Activated T-helper 1 cell treated with anti-CD3 and anti-CD28 coated beads, Interleukin-2, amount 50 U/mL, for 16 hours (primary cell): ENCODE results near the gene MGAT5B.
"Not testable (repeated sequence)": the region's sequence is repeated elsewhere in the genome, so short reads cannot be mapped to it uniquely, and the experiment has no call there.

Experiments used
- DNase-seq, 2 donors: peaks; one replicate each; pipeline ENCODE4 v3.0.0-alpha.2; 2020; ENCODE audit warnings: low read depth in 1 of 2, low spot score in 1 of 2

The MGAT5B gene

DNA sequence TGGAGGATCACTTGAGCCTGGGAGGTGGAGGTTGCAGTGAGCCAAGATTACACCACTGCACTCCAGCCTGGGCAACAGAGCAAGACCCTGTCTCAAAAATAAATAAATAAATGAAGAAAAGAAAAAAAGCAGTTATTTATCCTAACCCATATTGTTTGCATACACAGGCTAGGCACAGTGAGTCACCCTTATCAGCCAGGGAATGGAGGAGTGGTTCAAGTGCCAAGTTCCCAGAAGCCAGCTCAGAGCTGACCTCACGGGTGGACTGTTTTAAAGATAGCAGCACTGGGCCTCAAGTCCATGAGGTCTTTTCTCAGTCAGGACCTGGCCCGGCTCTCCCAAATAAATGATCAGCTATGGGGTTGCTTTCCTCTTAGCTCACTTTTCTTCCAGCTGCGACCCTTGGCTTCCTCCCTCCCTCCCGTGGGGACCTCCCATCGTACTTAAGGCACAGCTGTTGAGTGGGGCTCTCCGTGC, 22.6 kb upstream of the MGAT5B start:
- no peak for DNase-seq

DNA sequence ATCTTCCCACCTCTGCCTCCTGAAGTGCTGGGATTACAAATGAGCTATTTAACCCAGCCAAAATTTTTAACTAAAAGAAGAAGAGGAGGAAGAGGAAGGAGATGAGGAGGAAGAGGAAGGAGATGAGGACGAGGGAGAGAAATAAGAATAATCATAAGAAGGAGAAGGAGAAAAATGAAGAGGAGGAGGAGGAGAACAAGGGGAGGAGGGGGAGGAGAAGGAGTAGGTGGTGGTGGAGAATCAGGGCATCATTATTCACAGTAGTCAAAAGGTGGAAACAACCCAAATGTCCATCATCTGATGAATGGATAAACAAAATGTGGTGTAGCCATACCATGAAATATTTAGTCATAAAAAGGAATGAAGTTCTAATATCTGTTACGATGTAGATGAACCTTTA, 21.2 kb upstream of the MGAT5B start:
- DNase-seq: no peak

DNA sequence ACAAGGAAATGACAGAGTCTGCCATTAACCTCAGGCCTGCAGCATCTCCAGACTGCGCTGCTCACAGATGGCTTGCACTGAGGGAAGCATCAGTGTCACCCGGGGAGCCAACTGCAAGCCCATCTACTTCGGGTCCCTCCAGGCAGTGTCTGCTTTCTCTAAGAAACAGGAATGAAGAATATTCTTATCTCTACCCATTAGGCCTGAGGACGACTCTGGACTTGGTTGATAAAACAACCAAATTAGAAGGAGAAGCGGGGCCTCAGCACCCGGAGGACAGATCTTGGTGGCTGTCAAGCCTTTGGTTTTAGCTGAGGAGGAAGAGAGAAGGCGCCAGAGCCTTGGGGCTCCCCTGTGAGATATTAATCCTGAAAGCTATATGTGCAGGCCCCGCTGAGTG, 19.5 kb upstream of the MGAT5B start:
- no peak for DNase-seq

DNA sequence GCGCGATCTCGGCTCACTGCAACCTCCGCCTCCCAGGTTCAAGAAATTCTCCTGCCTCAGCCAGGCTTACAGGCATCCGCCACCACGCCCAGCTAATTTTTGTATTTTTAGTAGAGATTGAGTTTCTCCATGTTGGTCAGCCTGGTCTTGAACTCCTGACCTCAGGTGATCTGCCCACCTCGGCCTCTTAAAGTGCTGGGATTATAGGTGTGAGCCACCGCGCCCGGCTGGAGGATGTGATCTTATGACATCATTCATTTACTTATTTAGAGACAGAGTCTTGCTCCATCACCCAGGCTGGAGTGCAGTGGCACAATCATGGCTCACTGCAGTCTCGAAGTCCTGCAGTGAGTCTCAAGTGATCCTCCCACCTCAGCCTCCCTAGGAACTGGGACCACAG, 19.0 kb upstream of the MGAT5B start:
- DNase-seq: not testable (repeated sequence)

DNA sequence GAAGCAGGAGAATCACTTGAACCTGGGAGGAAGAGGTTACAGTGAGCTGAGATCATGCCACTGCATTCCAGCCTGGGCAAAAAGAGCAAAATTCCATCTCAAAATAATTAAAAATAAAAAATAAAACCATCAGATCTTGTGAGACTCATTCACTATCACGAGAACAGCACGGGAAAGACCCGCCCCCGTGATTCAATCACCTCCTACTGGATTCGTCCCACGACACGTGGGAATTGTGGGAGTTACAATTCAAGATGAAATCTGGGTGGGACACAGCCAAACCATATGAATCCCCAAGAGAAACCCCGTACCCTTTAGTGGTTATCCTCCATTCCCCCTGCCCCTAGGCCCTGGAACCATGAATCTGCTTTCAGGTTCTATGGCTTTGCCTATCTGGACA, 15.4 kb upstream of the MGAT5B start:
- no peak for DNase-seq

DNA sequence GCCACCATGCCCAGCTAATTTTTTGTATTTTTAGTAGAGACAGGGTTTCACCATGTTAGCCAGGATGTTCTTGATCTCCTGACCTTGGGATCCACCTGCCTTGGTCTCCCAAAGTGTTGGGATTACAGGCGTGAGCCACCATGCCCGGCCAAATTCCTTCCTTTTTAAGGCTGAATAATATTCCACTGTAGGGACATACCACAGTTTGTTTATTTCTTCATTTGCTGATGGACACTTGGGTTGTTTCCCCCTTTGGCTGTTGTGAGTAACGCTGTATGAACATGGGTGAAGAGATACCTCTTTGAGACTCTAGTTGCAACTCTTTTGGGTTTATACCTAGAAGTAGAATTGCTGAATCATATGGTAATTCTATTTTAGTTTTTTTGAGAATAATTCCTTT, 13.1 kb upstream of the MGAT5B start:
- DNase-seq: no peak

DNA sequence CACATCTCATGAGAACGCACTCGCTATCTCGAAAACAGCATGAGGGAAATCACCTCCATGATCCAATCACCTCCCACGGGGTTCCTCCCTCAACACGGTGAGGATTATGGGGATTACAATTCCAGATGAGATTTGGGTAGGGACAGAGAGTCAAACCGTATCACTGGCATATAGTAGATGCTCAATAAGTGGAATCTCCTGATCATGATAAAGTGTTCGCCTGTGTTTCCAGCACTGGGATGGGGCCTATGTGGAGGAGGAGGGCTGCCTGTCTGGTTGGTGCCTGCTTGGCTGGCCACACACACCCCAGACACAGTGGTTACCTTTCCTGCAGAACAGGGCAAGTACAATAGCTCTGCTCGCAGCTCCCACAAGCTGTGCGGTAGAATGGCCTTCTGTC, 6.1 kb upstream of the MGAT5B start:
- DNase-seq: no peak

DNA sequence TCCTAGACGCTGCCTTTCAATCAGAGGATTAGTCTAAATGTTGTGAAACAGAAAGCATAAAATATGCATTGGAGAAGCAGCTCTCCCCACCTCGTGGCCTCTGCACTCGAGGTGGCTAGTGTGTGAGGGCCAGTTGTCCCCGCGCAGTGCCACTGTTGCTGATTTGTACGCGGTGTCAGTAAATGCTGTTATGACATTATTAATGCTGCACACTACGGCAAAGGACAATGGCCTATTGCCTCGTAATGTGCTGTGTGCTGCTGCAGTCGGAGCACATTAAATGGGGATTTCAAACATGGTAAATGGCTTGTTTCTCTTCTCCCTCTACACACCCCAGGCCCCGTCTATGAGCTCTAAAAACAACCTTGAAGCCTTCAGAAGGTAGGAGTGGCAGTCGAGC, 5.7 kb upstream of the MGAT5B start:
- no peak for DNase-seq

DNA sequence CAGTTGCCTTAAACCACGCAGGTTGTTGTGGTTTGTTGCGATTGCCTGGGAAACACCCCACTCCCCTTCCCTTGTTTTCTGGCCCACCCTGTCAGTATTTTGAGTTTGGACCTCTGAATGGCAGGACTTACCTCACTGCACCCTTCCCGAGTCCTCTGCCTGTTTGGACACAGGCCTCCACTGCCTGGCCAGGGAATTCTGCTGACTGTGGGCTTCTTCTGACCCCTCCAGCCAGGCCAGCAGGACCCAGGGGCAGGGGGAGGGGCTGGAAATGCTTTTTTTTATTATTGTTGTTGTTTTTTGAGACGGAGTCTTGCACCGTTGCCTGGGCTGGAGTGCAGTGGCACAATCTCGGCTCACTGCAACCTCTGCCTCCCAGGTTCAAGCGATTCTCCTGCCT, 4.2 kb upstream of the MGAT5B start:
- DNase-seq: no peak

DNA sequence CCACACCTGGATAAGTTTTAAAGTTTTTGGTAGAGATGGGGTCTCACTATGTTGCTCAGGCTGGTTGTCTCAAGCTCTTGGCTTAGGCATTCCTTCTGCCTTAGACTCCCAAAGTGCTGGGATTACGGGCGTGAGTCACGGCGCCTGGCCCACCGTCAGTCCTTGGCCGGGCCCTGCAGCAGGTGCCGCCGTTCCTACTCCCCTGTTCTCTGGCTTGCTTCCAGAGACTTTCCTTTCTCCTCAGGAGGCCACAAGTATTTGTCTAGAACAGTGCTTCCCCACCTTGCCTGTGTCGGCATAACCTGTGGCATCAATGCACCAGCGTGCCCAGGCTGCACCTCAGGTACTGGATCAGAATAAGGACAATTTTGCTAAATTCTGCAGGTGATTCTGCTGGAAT, 3.0 kb upstream of the MGAT5B start:
- no peak for DNase-seq

DNA sequence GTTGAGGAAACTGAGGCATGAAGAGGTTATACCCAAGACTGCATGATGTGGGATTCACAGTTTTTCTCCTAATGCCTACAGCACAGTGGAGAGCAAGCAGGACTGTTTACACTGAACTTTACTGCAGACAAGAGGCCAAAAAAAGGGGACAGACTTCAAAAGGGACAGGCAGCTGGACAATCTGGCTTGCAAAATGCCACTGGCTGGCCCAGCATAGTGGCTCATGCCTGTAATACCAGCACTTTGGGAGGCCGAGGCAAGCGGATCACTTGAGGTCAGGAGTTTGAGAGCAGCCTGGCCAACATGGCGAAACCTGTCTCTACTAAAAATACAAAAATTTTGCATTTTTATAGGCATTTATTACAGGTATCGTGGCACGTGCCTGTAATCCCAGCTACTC, 2.0 kb upstream of the MGAT5B start:
- DNase-seq: no peak

DNA sequence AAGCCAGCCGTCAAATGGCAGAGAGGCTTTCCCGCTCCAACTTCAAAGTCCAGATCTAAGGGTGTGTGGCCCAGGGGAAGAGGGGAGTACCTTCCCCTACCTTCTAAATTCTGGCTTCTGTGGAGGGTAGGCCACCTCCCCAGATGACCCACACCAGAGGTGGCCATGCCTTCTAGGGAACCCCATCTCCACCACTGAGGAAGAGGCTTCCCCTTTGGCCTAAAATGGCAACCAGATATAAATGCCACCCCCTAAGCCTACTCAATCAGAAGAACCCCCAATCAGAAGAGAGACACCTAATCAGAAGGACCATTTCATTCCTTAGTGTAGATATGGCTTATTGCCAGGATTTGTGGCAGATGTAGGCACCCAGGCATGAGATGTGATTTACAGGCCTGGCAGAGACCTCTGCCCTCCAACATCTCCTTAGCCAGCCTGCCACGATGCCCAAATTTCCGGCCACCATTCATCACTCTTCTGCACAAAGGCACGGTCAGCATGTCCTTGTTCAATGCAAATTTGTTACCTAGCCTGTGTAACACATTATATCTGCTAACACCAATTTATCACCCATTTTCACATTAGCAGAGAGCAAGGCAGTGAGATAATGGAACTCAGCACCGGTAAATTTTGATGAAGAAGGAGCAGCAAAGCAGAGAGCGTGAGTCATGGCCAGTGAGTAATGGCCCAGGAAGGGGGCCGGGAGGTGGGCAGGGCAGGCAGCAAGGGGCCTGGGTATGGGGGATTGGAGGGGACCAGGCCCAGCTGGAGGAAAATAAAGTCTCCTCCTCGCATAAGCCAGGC, 1.2 kb upstream of the MGAT5B start:
- DNase-seq: no peak

DNA sequence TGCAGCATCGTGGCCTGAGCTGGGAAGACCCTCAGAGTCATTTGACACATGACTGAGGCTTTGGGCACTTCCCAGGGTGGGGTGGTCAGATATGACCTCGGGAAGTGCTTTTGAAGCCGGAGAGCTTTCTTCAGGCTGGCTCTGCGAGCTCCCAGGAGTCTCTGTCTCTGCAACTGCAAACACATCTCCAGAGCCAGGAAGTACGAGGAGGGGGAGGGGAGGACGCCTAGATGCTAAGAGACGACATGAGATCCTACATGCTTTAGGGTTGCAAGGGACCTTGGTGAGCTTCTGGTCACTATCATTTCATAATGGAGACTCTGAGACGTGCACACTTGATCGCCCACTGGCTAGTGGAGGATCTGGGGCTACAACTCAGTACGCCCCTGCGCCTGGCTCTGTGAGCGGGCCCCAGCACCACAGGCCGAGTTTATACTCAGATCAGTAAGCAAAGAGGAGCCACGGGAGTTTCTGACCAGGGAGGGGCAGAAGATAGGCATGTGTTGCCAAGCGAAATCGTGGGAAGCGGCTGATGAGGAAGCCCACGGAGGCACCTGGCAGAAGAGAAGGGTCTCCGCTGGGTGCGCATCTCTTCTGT, 527 bp upstream of the MGAT5B start:
- no peak for DNase-seq

DNA sequence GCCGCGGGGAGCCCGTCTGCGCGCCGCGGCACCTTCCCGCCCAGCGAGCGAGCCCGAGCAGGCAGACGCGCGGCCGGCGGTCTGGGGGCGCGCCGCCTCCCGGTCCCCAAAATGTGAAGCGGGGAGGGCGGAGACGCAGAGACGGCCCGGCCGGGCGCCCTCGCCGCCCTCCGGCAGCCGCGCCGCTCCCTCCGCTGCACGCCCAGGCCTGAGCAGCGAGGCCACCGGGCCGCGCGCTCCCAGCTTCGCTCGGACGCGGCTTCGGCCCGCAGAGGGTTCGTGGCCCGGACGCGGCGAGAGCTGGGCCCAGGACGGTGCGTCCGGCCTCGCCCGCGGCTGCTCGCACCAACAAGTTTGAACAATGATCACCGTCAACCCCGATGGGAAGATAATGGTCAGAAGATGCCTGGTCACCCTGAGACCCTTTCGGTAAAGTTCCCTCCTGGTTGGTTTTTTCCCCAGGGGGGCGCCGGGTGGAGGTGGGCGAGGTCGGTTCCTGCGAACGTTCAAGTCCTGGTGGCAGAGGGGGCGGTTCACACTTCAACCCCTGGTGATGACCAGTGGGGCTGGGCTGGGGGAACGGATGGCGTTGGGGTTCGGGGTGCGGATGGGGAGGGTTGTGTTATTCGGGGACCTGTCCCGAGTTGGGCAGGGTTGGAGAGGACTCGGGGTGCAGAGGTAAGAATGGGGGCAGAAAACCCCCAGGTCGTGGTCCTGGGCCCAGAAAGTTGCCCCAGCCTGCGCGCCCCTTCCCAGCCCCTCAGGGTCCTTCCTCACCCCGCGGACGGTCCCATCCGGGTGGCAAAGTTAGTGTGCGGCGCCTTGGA, 678 bp downstream of the MGAT5B start:
- no peak for DNase-seq

DNA sequence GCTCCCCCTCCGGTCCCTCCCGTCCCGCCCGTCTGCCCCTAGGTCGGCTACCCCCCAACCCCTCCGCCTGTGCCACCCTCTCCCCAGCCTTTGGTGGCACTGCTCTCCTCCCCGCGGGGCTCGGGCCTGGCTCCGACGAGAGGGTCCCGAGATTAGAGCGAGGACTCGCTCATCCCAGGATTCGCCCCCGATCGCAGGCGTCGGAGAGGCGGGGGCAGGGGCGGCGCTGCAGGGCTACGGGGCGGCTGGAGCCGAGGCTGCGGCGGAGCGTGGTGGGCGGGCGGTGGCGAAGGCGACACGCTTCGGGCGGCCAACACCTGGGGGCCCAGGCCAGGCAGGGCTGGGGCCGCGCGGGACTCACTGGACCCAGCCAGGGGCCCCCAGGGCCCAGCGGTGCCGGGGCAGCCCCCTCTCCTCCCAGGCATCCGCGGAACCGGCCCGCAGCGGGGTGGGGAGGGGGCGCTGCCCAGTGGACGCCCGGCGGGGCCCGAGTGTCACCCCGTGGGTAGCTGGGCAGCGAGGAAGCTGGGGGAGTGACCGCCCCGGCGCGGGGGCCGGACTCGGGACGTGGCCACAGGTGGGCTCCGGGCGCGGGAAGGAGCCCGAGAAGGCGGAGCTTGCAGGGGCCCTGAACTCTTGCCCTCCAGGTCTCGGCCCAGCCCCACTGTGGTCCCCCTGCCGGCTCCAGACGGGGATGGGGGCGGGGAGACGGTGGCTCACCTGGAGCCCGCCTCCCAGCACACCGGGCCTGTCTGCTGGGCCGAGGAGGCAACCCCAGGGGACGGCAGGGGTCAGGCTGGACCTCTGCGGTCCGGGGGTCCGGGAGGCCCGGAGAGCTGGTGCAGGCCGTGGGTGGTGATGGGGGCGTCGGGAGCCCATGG, 1.5 kb downstream of the MGAT5B start:
- DNase-seq: no peak

DNA sequence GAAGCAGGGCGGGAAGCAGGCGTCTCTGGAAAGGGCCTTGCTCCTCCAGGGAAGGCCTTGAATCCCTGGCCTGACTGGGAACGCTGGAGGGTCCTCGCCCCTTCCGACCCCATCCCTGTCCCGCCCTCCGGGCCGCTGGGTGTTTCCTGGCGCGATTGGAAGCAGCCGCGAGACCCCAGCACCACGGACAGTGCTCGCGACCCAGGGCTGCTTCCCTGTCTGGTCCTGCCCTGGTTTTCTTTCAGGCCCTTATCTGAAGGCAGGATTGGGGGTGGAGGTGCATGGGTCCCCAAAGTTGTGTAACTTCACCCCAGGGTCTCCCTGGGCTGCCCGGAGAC, 2.1 kb downstream of the MGAT5B start:
- DNase-seq: no peak

DNA sequence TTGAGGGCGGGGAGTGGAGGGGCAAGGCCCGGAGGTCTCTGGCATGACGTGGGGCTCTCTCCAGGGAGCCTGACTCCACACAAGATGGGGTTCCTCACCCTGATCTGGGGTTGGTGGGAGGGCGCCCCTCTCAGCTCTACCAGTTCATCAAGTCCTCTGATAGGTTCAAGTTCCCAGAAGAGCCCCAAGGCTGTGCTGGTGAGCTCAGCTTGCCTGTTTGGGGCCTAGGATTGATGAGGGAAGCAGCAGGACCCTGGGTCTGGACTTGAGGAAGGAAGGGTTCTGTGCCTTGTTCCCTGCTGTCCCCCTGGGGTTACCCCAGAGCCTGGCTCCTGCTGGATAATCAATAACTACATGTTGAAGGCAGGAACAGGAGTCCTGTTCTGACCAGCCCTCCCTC, 3.5 kb downstream of the MGAT5B start:
- no peak for DNase-seq

DNA sequence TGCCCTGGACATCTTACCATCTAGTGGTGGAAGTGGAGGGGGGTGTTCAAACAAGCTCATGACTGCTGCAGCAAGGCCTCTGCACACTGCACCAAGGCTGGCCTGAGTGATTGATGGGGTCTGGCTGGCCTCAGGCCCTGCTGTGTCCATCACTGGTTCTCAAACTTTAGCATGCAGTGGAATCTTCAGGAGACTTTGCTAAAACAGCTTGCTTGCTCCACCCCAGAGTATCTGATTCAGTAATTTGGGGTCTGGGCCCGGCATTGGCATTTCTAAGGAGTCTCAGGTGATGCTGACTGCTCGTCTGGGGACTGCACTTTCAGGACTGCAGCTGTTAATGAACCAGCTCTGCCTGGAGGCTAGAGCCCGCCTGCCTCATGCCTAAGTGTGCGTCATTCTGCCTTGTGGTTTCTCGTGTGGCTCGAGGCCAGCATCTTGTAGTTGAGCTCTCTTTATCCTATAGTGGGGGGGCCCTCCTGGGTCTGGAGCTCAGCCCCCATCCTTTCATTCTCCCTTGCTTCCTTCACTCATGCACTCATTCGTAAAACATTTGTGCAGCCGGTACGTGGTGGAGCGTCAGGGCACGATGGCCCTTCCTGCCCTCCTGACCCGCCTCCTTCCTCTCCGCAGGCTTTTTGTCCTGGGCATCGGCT, 4.1 kb downstream of the MGAT5B start:
- DNase-seq: no peak

DNA sequence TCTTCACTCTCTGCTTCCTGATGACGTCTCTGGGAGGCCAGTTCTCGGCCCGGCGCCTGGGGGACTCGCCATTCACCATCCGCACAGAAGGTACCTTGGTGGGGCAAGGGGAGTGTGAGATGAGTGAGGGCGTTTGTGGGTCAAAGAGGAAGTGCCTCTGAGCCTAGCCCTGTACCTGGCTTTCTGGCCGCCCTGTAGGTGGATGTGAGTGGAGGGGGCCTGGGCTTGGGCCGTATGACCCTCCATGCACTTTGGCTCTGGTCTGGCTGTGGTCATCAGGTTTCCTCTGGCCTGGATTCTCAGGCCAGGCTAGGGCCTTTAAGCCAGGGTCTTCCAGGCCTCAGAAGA, 4.6 kb downstream of the MGAT5B start:
- DNase-seq: no peak

DNA sequence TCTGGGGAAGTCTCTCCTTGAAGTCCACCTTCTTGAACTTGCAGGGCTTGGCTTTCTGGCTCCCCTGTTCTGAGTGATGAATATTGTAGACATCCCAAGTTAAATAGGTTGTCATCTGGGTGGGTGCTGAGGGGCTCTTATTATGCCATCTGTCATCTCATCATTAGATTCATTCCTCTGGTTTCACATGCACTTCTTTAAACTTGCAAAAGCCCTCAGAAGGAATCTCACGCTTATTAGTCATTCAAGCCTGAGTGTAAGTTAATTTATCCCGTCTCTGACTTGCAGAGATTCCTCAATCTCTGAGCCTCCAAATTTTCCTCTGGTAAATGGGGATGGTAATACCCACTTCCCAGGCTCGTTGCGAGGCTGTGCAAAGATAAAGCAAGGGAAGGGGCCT, 5.7 kb downstream of the MGAT5B start:
- no peak for DNase-seq

DNA sequence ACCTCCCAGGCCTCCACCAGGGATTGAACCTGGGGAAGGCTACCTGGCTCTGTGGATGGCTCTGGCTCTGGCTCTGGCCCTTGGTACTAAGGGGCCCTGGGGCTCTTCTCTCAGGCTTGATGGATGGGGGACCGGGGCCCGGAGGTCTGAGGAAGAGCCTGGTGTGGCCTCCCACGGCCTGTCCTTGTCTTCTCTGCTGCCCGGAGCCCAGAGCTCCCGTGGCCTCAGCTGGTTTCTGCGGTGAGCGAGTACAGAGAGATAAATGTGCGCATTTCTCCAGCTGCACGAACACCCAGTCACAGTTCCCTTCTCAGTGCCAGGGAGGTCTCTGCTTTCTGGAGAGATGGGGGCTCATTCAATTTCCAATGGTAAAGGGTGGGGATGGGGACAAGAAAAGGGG, 9.2 kb downstream of the MGAT5B start:
- no peak for DNase-seq
